Stimulated activated CD8-positive, alpha-beta memory T cell treated with anti-CD3 and anti-CD28 coated beads, Interleukin-4, amount 100 ng/mL, for 24 hours (primary cell): ENCODE measurements around the gene PRLHR.
A peak's percentile ranks its signal among the peaks of the same experiment; 100 is the strongest.
"Not testable (repeated sequence)": the region's sequence is repeated elsewhere in the genome, so short reads cannot be mapped to it uniquely, and the experiment has no call there.

Experiments
- DNase-seq: peaks from one replicate; pipeline ENCODE4 v3.0.0-alpha.2; 2020; ENCODE audit warnings: low read depth

Gene PRLHR

DNA sequence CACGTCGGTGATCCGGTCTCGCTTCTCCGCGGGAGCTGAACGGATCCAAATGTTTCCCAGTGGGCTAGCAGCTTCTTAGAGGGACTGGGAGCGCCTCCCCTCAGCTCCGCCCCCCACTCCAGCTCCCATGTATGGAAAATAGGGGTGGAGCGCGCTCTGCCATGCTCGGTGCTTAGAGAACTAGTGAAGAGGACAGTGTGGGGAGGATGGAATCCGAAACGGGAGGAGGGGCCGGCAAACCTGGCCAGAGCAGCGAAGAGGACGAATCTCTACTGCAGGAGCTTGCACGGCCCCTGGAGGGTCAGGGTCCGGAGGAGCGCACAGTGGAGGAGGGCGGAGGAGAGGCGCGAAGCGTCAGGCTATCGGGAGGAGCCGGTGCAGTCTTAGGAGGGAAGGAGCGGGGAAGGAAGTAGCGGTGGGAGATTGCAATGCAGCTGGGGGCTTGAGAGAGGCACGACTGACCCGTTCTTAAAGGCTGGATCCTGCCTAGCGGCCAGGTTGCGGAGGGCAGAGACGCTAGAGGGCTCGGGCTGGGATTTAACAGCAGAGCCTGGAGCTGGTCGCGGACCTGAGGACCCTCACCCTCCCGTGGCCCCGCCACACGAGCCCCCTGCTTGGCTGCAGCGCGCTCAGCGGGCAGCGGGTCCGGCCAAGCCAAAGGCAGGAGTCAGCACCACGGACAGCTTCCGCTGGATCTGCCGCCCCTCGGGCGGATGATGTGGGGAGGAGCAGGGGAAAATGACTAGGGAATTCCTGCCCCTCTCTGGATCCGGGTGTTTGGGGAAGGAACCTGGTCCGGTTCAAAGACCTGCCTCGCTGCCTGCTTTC is at the start of gene PRLHR:
TSS of gene PRLHR (minus strand) at position 51 of the 828 bp plus-strand sequence. CDS start 404 bp downstream, outside the sequence.
- DNase-seq = no peak

DNA sequence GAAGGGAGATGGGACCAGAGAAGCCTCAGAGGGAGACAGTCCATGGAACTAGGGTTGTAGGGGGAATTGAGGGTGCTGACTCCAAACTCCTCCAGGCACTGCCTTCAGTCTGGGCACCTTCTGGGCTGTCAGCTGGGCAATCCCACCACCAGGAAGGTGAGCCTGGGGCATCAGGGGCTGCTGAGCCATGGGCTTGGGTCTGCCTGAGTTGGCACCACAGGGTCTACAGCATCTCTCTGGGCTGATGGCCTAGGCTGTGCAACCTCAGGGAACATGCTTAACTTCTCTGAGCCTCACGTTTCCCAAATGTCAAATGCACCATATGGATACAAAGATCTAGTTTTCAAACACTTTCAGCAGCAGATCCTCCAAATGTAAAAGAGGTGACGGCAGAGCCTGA is 46.8 kb upstream of the PRLHR start:
- no peak for DNase-seq

DNA sequence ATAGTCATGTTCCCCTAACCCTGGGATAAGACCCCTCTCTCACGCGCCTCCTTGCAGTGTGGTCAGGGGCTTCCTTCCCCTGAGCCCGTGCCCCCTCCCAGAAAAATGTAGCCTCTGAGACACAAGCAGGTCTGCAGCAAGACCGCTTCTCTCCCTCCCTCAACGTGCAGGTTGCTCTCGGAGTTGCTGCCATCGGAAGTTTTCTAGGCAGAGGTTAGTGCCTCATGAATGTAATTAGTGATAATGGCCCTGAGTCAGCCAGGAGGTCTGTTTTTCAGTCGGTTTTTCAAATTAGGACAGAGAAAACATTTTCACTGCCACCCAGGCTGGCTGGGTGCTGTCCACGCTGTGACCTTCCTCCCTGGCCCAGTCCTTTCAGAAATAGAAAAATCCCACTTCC is 43.2 kb upstream of the PRLHR start:
- DNase-seq = no peak

- DNase-seq = no peak
These were observed 40.4 kb upstream of the PRLHR start for GRCh38 chr10:118635674-118636402.

DNA sequence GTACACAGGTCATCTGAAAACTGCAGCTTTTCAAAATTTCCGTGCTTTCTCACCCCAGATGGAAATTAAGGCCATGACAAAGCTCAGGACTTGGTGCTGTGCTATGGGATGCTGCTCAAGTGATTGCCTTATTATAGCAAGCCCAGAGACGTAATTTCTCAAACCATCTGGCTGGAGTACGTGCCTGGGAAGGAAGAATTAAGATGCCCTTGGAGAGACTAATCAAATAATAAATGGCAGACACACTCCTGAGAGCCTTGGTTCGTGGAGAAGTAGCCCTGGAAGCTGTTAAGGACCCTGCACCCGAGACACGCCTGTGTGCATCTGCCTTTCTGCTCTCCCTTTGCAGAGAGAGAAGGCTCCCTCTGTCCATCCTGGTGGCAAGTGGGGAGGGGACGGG is 38.3 kb upstream of the PRLHR start:
- no peak for DNase-seq

- DNase-seq = no peak
These were observed 33.8 kb upstream of the PRLHR start for GRCh38 chr10:118629211-118629610.

DNA sequence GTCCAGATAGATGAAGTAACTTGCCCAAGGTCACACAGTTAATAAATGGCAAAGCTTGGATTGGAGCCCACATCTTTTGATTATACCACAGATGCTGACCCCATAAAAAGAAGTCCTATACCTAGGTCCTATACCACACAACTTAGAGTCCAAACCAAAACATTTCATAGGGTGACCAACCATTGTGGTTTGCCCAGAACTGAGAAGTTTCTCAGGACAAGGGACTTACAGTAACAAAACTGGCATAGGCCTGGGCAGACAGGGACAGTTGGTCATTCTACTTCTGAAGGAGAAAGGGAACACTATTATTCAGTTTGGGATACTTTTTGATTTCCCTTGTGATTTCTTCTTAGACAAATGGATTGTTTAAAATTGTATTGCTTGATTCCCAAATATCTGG is 32.9 kb upstream of the PRLHR start:
- DNase-seq = no peak

- DNase-seq = no peak
These were observed 31.5 kb upstream of the PRLHR start for GRCh38 chr10:118626953-118627352.

- no peak for DNase-seq
These were observed 30.1 kb upstream of the PRLHR start for GRCh38 chr10:118625504-118625903.

DNA sequence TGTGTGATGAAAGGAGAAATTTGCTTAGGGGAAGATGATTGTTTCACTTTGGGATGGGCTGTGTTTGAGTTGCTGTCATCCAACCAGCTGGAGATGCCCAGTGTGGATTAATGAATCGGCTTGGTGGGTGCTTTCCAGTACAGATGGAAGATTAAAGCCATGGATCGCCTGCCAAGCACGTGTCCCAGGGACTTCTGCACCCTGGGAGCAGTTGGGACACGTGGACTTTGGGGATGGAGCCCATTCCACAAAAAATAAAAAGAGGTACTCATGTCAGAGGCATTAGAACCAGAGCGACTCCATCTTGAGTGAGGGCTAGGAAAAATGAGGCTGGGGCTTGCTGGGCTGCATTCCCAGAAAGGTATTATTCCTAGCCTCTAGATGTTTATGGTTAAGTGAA is 29.3 kb upstream of the PRLHR start:
- no peak for DNase-seq

GRCh38 chr10:118621304-118621942 is 26.0 kb upstream of the PRLHR start:
- DNase-seq = no peak

DNA sequence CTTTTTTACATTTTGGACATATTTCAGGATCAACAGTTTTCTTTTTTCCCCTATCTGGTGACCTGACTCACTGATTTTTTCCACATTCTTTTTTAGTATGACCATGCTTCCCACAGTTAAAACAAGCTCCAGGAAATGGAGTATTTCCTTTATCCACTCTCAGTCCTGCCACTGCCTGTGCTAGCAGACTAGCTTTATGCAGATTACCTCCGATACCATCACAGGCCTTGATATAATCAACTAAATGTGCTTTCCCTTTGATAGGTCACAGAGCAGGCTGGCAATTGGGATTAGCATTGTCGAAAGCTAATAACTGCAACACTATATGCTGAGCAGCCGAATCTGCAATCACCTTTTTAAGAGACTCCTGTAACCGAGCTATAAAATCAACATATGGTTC is 18.4 kb upstream of the PRLHR start:
- not testable (repeated sequence) for DNase-seq

GRCh38 chr10:118610577-118610976 is 15.1 kb upstream of the PRLHR start:
- DNase-seq = no peak

DNA sequence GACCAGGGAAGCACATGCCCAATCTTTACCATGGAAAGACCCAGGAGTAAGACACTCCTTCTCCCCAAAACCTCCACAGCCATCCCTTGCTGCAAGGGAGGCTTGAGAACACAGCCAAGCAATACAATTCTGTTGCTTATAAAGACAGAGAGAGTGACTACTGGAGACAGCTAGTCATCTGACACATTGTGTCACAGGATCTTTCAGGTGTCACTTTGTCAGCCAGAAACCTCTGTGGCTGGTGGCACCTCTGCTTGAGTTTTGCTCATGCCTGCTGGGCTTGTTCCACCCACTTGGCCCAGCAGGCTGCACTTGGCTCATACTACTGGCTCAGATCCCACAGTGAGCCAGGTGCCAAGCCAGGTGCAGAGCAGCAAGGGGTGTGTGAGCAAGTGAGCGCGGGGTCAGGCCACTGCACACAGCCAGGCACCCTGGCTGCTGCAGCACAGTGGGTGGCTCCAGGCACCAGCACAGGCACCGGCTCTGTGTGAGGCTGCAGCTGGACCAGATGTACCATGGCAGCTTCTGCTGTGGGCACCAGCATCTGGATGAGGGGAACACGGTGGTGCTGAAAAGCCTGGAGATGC is 12.4 kb upstream of the PRLHR start:
- DNase-seq = no peak

- DNase-seq = no peak
These were observed 10.2 kb upstream of the PRLHR start for GRCh38 chr10:118605694-118606093.

GRCh38 chr10:118596426-118597124 is 1.1 kb upstream of the PRLHR start:
- DNase-seq = no peak

DNA sequence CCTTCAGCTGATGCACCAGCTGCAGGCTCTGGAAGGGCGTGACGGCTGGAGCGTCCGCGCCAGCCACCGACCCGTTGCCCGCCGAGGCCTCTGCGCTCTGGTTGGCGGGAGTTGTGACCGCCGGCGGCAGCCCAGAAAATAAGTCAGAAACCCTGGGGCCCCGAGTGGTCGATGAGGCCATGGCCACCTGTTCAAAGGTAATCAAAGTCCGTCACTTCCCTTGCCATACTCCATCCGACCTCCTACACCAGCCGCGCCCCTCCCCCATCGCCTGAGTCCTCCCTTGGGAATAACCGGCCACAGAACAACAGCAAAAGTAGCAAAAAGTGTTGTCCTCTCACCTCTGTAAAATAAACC is 406 bp downstream of the PRLHR start:
- no peak for DNase-seq

GRCh38 chr10:118594392-118595063 is 920 bp downstream of the PRLHR start:
- peak; percentile 11 for DNase-seq

- no peak for DNase-seq
These were observed 2.6 kb downstream of the PRLHR start for GRCh38 chr10:118592675-118593330.

- no peak for DNase-seq
These were observed 5.1 kb downstream of the PRLHR start for GRCh38 chr10:118590334-118590733.
